Upper lobe of left lung (tissue), 6 donors: ENCODE data around the gene RUNDC3A. TPM values are rescaled to one million over a fixed set of nuclear protein-coding genes. Genes with fewer than 3 reads are reported as not detected.
"Not testable (repeated sequence)": the region's sequence is repeated elsewhere in the genome, so short reads cannot be mapped to it uniquely, and the experiment has no call there.

Source experiments
- ATAC-seq, 2 donors: fragments of 200-7000 bp; cut with Tn5 transposase; one replicate each; pipeline ENCODE4 v1.9.1; 2022; ENCODE audit warnings: mild to moderate bottlenecking in 2 of 2, moderate library complexity in 2 of 2; ENCODE audit not compliant: low FRiP score in 2 of 2
- DNase-seq, 2 donors: peaks; one replicate each; pipeline ENCODE4 v3.0.0-alpha.2; 2019 to 2020
- H3K27ac ChIP-seq, 4 donors: fragments of 200-600 bp; sonication (generic); one replicate each; pipeline ENCODE4 v1.5.1; 2016 to 2019
- H3K27me3 ChIP-seq, 4 donors: fragments of 200-600 bp; sonication (generic); one replicate each; pipeline ENCODE4 v1.5.1; 2017 to 2019
- H3K36me3 ChIP-seq, 4 donors: fragments of 200-600 bp; sonication (generic); one replicate each; pipeline ENCODE4 v1.5.1; 2016 to 2019
- H3K4me1 ChIP-seq, 4 donors: fragments of 200-600 bp; sonication (generic); one replicate each; pipeline ENCODE4 v1.5.1; 2018 to 2019
- H3K4me3 ChIP-seq, 4 donors: fragments of 200-600 bp; sonication (generic); one replicate each; pipeline ENCODE4 v1.5.1; 2017 to 2019; ENCODE audit warnings: mild to moderate bottlenecking in 2 of 4, moderate library complexity in 1 of 4
- H3K9me3 ChIP-seq, 4 donors: fragments of 200-600 bp; sonication (generic); one replicate each; pipeline ENCODE4 v1.5.1; 2018 to 2019
- EP300 ChIP-seq, 4 donors: sonication (generic); formaldehyde crosslinking; IDR thresholded peaks; one replicate each; pipeline ENCODE4 v1.5.1; 2017; ENCODE audit warnings: antibody characterized with exemption in 4 of 4, control low read depth in 2 of 4
- POLR2A ChIP-seq, 4 donors: fragments of 450-650 bp; IDR thresholded peaks; one replicate each; pipeline ENCODE4 v1.5.1; 2016 to 2017; ENCODE audit warnings: antibody characterized with exemption in 4 of 4, mild to moderate bottlenecking in 2 of 4
- POLR2AphosphoS5 ChIP-seq, 2 donors: sonication (generic); formaldehyde crosslinking; IDR thresholded peaks; one replicate each; pipeline ENCODE4 v1.5.1; 2017; ENCODE audit warnings: antibody characterized with exemption in 2 of 2
- WGBS, 2 donors: methylation state at CpG; one replicate each; pipeline ENCODE4 v1.1.5; 2017 to 2018; 5-methylcytosine and 5-hydroxymethylcytosine counted together
- total RNA-seq, 6 donors: library from RNA; depleted of rRNA in 4 of 6; stranded (reverse); fragments of >200 nt in 4 of 6; gene quantifications; one replicate each; pipeline versions ENCODE4 v1.1.0 to v1.2.1, GENCODE V29; 2016 to 2021
- TF ChIP-seq, protein P1 (sequence below), 6 experiments: fragments of 450-650 bp in 4 of 6; fragments of 200-600 bp in 2 of 6; sonication (generic) in 2 of 6; IDR thresholded peaks; one replicate each; pipeline ENCODE4 v1.5.1; 2016 to 2019; ENCODE audit warnings: antibody characterized with exemption in 6 of 6
- donor health status: DM: no; HTN: no; CAD: no; lungs with moderate emphysema.
- donor health status: DM: no; HTN: yes; CAD: no; lungs with severe emphysema.

The RUNDC3A gene
- total RNA-seq, 6 donors from 2014 or later = 0.13 to 2.6 (median 1.0) TPM; not detected in 3

DNA sequence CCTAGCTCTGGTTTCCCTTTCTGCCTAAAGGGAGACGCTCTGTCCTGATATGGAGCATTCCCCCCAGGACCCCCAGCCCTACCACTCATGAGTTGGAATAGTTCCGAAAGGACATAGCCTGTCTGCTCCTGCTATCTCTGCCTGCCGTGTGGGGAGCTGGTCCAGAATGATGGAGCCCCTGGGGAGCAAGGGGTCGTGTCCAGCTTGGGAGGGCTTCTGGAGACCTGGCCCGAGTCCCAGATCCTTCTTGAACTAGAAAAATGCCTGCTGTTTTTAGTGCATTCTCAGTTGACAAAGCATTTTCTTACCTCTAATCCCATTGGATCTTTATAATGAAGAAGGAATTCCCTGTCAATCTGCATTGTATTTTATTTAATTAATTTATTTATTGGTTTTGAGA, 27.6 kb downstream of the RUNDC3A start:
- no peak for DNase-seq
- no peaks in the 10 kb centered on the region for H3K27me3 ChIP-seq
- WGBS, 2 donors = 45 to 48% methylated on average over 4 to 5 of the region's 5 CpGs

DNA sequence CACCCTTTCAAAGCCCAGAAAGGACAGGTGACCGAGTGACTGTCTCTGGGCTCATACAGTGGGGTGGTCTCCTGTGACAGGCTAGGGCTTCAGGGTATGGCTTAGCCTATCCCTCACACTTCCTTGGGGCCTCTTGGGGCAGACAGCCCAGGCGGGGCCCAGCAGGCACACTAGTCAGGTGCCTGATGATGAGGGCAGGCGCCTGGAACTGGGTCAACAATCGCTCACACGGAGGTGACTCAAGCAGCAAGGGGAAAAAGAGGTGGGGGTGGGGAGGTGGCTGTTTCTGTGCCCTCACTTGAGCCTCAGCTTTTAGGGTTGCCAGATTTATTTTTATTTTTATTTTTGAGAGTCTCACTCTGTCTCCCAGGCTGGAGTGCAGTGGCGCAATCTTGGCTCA, 30.3 kb downstream of the RUNDC3A start:
- Histone ChIP-seq H3K4me1 (peaks cover 0 to 4% (median 2%) of the 10 kb centered on the region in 4 donors), H3K27me3 (no peaks in the 10 kb centered on the region), H3K36me3 (no peaks in the 10 kb centered on the region), H3K4me3 (no peak overlapping the region), H3K27ac (peak overlapping the region in 1 of 4 donors; percentile 35), H3K9me3 (no peaks in the 10 kb centered on the region)
- peak in 1 of 2 donors; percentile 86 for DNase-seq
- peak in 1 of 4 donors; percentile 39 for TF ChIP-seq POLR2A (IDR thresholded peaks at IDR 0.05)
- no peak for TF ChIP-seq POLR2AphosphoS5 (IDR thresholded peaks at IDR 0.05)
- TF ChIP-seq, protein P1, sequence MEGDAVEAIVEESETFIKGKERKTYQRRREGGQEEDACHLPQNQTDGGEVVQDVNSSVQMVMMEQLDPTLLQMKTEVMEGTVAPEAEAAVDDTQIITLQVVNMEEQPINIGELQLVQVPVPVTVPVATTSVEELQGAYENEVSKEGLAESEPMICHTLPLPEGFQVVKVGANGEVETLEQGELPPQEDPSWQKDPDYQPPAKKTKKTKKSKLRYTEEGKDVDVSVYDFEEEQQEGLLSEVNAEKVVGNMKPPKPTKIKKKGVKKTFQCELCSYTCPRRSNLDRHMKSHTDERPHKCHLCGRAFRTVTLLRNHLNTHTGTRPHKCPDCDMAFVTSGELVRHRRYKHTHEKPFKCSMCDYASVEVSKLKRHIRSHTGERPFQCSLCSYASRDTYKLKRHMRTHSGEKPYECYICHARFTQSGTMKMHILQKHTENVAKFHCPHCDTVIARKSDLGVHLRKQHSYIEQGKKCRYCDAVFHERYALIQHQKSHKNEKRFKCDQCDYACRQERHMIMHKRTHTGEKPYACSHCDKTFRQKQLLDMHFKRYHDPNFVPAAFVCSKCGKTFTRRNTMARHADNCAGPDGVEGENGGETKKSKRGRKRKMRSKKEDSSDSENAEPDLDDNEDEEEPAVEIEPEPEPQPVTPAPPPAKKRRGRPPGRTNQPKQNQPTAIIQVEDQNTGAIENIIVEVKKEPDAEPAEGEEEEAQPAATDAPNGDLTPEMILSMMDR (IDR thresholded peaks at IDR 0.05) = no peak
- WGBS, 2 donors = 44 to 70% methylated on average over 5 to 6 of the region's 6 CpGs
- peak; percentile 17 to 73 for ATAC-seq

More for the DNA sequence above, 27.6 kb downstream of the RUNDC3A start:
- ATAC-seq = no peak
- Histone ChIP-seq H3K27ac (peak overlapping the region in 1 of 4 donors; percentile 52), H3K36me3 (no peaks in the 10 kb centered on the region), H3K4me1 (peaks cover 0 to 18% (median 13%) of the 10 kb centered on the region in 4 donors), H3K9me3 (no peaks in the 10 kb centered on the region), H3K4me3 (no peak overlapping the region)
- TF ChIP-seq POLR2AphosphoS5 (IDR thresholded peaks at IDR 0.05) (no peak), EP300 (IDR thresholded peaks at IDR 0.05) (no peak), POLR2A (IDR thresholded peaks at IDR 0.05) (no peak)
- TF ChIP-seq, protein P1 (IDR thresholded peaks at IDR 0.05) = no peak

- ATAC-seq, H3K36me3 ChIP-seq: not testable (repeated sequence)
Measured at GRCh38 chr17:44340553-44340952, 32.2 kb downstream of the RUNDC3A start.

DNA sequence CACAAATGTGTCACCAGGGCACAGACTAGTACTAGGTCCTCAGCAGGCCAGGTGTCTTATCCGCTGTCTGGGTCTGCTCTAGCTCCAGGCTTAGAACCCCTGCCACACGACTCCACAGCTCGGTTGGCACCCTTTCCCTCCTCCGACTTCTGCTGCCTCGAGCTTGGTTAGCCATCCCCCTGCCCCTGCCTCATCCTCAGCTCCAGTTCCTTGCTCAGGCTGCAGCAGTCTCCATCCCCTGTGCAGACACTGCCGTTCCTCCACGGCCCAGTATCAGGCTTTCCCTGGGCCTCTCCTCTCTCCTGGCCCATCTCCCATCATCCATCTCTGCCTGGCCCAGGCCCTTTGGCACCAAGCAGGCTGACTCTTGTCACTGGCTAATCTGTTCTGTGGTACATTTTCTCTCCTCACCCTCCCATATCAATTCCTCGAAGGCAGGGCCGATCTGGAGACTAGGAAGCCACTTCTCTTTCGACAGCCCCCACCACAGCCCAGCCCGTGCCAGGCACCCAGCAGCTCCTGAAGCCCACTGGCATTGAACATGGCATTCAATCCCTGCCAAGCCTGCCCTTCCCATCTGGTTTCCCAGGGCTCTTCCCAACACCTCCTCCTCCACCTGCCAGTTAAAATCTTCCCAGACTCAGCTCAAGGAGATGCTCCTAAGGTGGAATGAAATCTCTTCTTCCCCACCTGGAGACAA, 35.3 kb downstream of the RUNDC3A start:
- WGBS, 2 donors = 77 to 78% methylated on average over 11 of the region's 11 CpGs
- Histone ChIP-seq H3K4me3 (no peak overlapping the region), H3K4me1 (peaks cover 6 to 39% (median 23%) of the 10 kb centered on the region in 4 donors), H3K27me3 (no peaks in the 10 kb centered on the region), H3K27ac (no peak overlapping the region), H3K9me3 (no peaks in the 10 kb centered on the region), H3K36me3 (peaks cover 0 to 3% (median under 1%) of the 10 kb centered on the region in 4 donors)
- ATAC-seq (no peak), DNase-seq (no peak)
- TF ChIP-seq POLR2A (IDR thresholded peaks at IDR 0.05) (no peak), EP300 (IDR thresholded peaks at IDR 0.05) (no peak), POLR2AphosphoS5 (IDR thresholded peaks at IDR 0.05) (no peak)
- TF ChIP-seq, protein P1 (IDR thresholded peaks at IDR 0.05) = no peak

More at GRCh38 chr17:44340553-44340952, 32.2 kb downstream of the RUNDC3A start:
- not testable (repeated sequence) for H3K27me3 ChIP-seq, H3K4me1 ChIP-seq, H3K9me3 ChIP-seq, DNase-seq, H3K4me3 ChIP-seq
- WGBS, 2 donors = 69 to 79% methylated on average over 4 to 5 of the region's 5 CpGs
- peak overlapping the region in 1 of 4 donors; percentile 1 for H3K27ac ChIP-seq

GRCh38 chr17:44344939-44345453, 36.6 kb downstream of the RUNDC3A start, which contains the start of gene GRN:
TSS of gene GRN (plus strand) at chr17:44345302. CDS start at chr17:44349165, 3,863 bp downstream.
- Histone ChIP-seq H3K4me1 (peaks cover 6 to 44% (median 26%) of the 10 kb centered on the region in 4 donors), H3K27me3 (no peaks in the 10 kb centered on the region), H3K36me3 (peaks cover 0 to 17% (median 12%) of the 10 kb centered on the region in 4 donors), H3K9me3 (no peaks in the 10 kb centered on the region), H3K27ac (peak within 1 kb of the TSS; percentile 83 to 96 (median 93)), H3K4me3 (peak within 1 kb of the TSS; percentile 62 to 79 (median 70))
- WGBS, 2 donors = 0 to 2% methylated on average over 23 of the region's 26 CpGs
- peak in 3 of 4 donors; percentile 48 to 97 (median 86) for TF ChIP-seq POLR2A (IDR thresholded peaks at IDR 0.05)
- peak in 1 of 4 donors; percentile 73 for TF ChIP-seq EP300 (IDR thresholded peaks at IDR 0.05)
- TF ChIP-seq, protein P1 (IDR thresholded peaks at IDR 0.05) = no peak
- peak; percentile 59 to 86 for TF ChIP-seq POLR2AphosphoS5 (IDR thresholded peaks at IDR 0.05)
- ATAC-seq (peak; percentile 98), DNase-seq (peak; percentile 90 to 98)
